ENCODE data around the gene ATP2A1.

DNA sequence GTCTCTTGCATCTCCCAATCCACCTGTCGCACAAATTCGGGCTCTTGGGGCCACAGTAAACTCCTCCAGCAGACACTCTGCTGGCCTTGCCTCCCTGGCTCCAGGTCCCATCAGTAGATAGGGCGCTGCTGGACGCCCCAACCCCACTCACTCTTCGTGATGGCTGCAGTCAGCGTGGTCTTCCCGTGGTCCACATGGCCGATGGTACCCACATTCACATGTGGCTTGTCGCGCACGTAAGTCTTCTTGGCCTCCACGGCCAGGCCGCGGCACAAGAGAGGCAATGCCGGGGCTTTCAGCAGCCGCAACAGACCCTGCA, 32.6 kb upstream of the ATP2A1 start:
- TF ChIP-seq CTCF (conservative IDR thresholded peaks at IDR 0.05; ENCODE audit: low read length) (no peak), EZH2phosphoT487 (IDR thresholded peaks at IDR 0.05; ENCODE audit: borderline replicate concordance) (no peak)

Data from Loucy (cell line).